ENCODE results near the gene LRP2BP. TPM values are rescaled to one million over a fixed set of nuclear protein-coding genes. Genes with fewer than 3 reads are reported as not detected.

LRP2BP gene
- total and polyA plus RNA-seq, 12 donors: 1.0 to 6.1 (median 2.3) TPM

DNA sequence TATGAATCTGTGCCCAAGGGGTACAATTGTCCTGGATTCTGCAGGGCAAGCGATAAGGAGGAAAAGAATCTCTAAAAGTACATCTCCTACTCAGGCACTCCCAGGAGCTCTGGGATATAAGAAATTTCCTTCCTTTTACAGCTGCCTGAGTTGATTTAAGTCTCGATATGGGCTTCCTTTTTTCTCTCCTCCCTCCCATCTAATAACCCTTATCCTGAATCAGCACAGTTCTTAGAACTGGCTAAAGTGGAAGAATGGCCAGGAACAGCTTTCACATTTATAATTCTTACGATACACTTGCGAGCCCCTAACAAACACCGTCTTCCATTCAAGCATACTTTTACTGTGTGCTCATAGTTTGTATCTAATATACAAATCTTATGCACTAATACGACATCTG, 21.2 kb downstream of the LRP2BP start:
- ATAC-seq (no peak), DNase-seq (no peak)
- H3K27ac ChIP-seq: no peak overlapping the region
- no peaks in the 10 kb centered on the region for H3K27me3 ChIP-seq
- TF ChIP-seq, protein P1, sequence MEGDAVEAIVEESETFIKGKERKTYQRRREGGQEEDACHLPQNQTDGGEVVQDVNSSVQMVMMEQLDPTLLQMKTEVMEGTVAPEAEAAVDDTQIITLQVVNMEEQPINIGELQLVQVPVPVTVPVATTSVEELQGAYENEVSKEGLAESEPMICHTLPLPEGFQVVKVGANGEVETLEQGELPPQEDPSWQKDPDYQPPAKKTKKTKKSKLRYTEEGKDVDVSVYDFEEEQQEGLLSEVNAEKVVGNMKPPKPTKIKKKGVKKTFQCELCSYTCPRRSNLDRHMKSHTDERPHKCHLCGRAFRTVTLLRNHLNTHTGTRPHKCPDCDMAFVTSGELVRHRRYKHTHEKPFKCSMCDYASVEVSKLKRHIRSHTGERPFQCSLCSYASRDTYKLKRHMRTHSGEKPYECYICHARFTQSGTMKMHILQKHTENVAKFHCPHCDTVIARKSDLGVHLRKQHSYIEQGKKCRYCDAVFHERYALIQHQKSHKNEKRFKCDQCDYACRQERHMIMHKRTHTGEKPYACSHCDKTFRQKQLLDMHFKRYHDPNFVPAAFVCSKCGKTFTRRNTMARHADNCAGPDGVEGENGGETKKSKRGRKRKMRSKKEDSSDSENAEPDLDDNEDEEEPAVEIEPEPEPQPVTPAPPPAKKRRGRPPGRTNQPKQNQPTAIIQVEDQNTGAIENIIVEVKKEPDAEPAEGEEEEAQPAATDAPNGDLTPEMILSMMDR (IDR thresholded peaks at IDR 0.05): no peak
- WGBS, 2 donors: 70 to 71% methylated on average over 6 of the region's 6 CpGs
- H3K4me1 ChIP-seq: no peaks in the 10 kb centered on the region
- H3K36me3 ChIP-seq: peaks cover 0 to 35% (median 7%) of the 10 kb centered on the region in 9 donors
- intact Hi-C loops (cut with DNase I): no loop called here
- no peaks in the 10 kb centered on the region for H3K9me3 ChIP-seq
- H3K4me3 ChIP-seq: no peak overlapping the region

DNA sequence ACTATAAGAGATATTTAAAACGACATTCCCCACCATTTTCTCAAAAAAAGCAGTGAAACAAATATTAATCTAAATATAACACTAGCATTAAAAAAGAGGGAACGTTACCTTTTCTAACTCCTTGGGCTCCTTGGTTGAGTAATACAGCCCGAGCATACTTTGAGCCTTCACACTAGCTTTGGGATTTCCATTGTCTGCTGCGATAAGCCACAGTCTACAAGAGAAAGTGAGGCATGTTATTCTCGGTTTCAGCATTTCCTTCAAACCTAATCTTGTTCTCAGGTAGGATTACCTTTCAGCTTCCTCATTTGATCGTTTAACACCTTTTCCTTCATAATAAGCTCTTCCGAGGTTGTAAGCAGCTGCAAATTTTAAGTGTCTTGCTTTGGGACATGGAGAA, 21.7 kb downstream of the LRP2BP start:
- Histone ChIP-seq H3K9me3 (no peaks in the 10 kb centered on the region), H3K36me3 (peaks cover 0 to 38% (median 7%) of the 10 kb centered on the region in 9 donors), H3K4me1 (no peaks in the 10 kb centered on the region), H3K27me3 (no peaks in the 10 kb centered on the region), H3K4me3 (no peak overlapping the region), H3K27ac (no peak overlapping the region)
- intact Hi-C loops (cut with DNase I): no loop called here
- 86 to 89% methylated on average over 7 of the region's 7 CpGs for WGBS, 2 donors
- TF ChIP-seq, protein P1 (IDR thresholded peaks at IDR 0.05): no peak
- DNase-seq: no peak
- ATAC-seq: no peak

DNA sequence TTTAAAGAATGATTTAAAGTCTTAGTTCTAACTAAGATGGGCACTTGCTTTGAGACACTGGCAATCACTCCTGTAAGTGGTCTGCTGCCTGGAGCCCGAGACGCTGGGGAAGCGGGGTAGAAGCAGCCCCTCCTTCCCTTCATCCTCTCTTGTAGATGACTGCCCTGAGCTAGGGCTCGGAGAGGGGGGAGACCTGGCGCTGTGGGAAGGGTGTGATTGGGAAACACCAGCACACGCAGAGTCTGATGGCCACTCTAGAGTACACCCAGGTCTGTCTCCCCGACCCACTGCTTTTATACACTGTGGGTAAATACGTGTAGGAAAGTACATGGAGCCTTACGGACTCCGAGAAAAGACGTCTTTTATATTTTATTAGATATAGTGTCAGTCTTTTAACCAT, 24.0 kb downstream of the LRP2BP start:
- TF ChIP-seq, protein P1 (IDR thresholded peaks at IDR 0.05): no peak
- H3K9me3 ChIP-seq: no peaks in the 10 kb centered on the region
- intact Hi-C loops (cut with DNase I): no loop called here
- DNase-seq (no peak), ATAC-seq (no peak)
- no peaks in the 10 kb centered on the region for H3K4me1 ChIP-seq
- WGBS, 2 donors: 95 to 96% methylated on average over 11 of the region's 11 CpGs
- no peak overlapping the region for H3K27ac ChIP-seq
- H3K36me3 ChIP-seq: peaks cover 0 to 49% (median 7%) of the 10 kb centered on the region in 9 donors
- H3K4me3 ChIP-seq: no peak overlapping the region
- H3K27me3 ChIP-seq: no peaks in the 10 kb centered on the region

DNA sequence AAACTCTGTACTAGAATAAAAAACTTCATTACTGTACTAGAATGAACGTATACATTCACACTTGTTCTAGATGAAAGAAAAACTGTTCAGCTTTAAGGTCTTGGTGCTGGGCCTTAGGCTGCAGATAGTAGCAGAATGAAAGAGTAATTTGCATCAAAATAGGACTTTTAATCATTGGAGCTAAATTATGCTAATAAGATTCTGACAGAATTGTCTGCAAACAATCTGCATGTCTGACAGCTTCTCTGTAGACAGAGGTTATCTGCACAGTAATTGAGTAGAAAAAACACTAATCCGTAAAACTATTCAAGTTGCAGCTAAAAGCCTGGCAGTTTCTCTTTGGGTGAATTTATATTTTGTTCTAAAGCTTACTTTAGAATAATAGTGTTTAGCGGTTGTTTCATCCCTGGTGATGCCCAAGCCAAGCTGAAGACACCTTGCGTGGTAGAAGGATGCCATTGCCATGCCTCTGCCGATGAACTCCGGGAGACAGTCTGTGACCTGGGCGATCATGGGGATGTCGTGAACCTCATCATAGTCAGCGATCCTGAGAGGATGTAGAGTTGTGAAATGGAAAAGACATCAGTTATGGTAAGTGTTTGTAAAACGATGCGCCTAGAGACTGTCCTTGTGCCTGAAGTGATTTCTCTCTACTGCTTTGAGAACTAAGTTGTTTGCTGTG, 25.3 kb downstream of the LRP2BP start:
- H3K27ac ChIP-seq: no peak overlapping the region
- no peaks in the 10 kb centered on the region for H3K27me3 ChIP-seq
- H3K36me3 ChIP-seq: peaks cover 0 to 61% (median 7%) of the 10 kb centered on the region in 9 donors
- 97 to 99% methylated on average over 11 of the region's 11 CpGs for WGBS, 2 donors
- DNase-seq: no peak
- intact Hi-C loops (cut with DNase I): no loop called here
- H3K4me3 ChIP-seq: no peak overlapping the region
- no peak for ATAC-seq
- no peaks in the 10 kb centered on the region for H3K4me1 ChIP-seq
- TF ChIP-seq, protein P1 (IDR thresholded peaks at IDR 0.05): no peak
- no peaks in the 10 kb centered on the region for H3K9me3 ChIP-seq
